ENCODE data around the gene BAIAP3. TPM values are rescaled to one million over a fixed set of nuclear protein-coding genes. Genes with fewer than 3 reads are reported as not detected.

BAIAP3 gene
- total and polyA plus RNA-seq, 2 donors = 0.63 to 2.7 TPM

DNA sequence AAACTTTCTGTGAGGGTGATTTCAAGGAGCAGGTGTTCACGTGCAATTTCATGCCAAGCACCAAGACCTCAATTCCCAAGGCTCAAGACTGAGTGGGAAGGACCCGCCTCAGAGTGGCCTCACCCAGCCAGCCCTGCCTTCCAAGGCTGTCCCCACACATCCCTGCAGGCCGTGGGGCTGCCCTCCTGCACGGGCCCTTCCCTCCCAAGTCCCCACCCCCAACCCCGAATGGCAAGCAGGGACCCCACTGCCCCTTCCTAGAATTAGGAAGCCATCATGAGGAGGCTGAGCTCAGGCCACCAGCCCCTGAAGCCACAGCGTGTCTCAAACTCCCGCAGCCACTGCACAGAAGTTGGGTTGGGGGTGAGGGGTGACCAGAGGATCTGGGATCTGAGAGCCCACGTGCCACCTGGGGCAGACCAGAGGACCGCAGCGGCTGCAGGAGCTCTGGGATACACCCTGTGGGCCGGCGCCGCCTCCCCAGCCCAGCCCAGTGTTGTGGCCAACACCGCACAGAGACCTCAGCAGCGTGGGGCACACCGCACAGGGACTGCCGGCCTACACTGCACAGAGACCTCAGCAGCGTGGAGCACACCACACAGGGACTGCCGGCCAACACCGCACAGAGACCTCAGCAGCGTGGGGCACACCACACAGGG is 39.0 kb downstream of the BAIAP3 start:
- Histone ChIP-seq H3K4me3 (ENCODE audit: low read depth, low read length) (no peak overlapping the region), H3K4me1 (ENCODE audit: insufficient read depth) (no peaks in the 10 kb centered on the region), H3K27ac (ENCODE audit: low read depth) (no peak overlapping the region), H3K36me3 (ENCODE audit: insufficient read depth) (no peaks in the 10 kb centered on the region)
- no peak for DNase-seq (ENCODE audit: extremely low spot score)
- WGBS = 95% methylated on average over 17 of the region's 21 CpGs

- no peaks in the 10 kb centered on the region for H3K36me3 ChIP-seq (ENCODE audit: insufficient read depth)
- H3K4me3 ChIP-seq (ENCODE audit: low read depth, low read length) = no peak overlapping the region
- 91% methylated on average over 46 of the region's 46 CpGs for WGBS
- DNase-seq (ENCODE audit: extremely low spot score) = no peak
- H3K4me1 ChIP-seq (ENCODE audit: insufficient read depth) = peaks cover 3% of the 10 kb centered on the region
- no peak overlapping the region for H3K27ac ChIP-seq (ENCODE audit: low read depth)
Measured at GRCh38 chr16:1374418-1375297, 41.2 kb downstream of the BAIAP3 start.

- no peak for DNase-seq (ENCODE audit: extremely low spot score)
- Histone ChIP-seq H3K36me3 (ENCODE audit: insufficient read depth) (no peaks in the 10 kb centered on the region), H3K27ac (ENCODE audit: low read depth) (no peak overlapping the region), H3K4me3 (ENCODE audit: low read depth, low read length) (no peak overlapping the region), H3K4me1 (ENCODE audit: insufficient read depth) (peaks cover 3% of the 10 kb centered on the region)
- WGBS = 93% methylated on average over 24 of the region's 24 CpGs
Measured at GRCh38 chr16:1375298-1375640, 41.8 kb downstream of the BAIAP3 start.

- no peak overlapping the region for H3K4me3 ChIP-seq (ENCODE audit: low read depth, low read length)
- H3K27ac ChIP-seq (ENCODE audit: low read depth) = no peak overlapping the region
- peaks cover 3% of the 10 kb centered on the region for H3K4me1 ChIP-seq (ENCODE audit: insufficient read depth)
- H3K36me3 ChIP-seq (ENCODE audit: insufficient read depth) = no peaks in the 10 kb centered on the region
- 90% methylated on average over 19 of the region's 19 CpGs for WGBS
- DNase-seq (ENCODE audit: extremely low spot score) = no peak
Measured at GRCh38 chr16:1375741-1376410, 42.4 kb downstream of the BAIAP3 start.

GRCh38 chr16:1377406-1378010 is 44.1 kb downstream of the BAIAP3 start:
- H3K4me1 ChIP-seq (ENCODE audit: insufficient read depth) = peaks cover 3% of the 10 kb centered on the region
- H3K36me3 ChIP-seq (ENCODE audit: insufficient read depth) = no peaks in the 10 kb centered on the region
- no peak overlapping the region for H3K4me3 ChIP-seq (ENCODE audit: low read depth, low read length)
- WGBS = 88% methylated on average over 10 of the region's 10 CpGs
- DNase-seq (ENCODE audit: extremely low spot score) = no peak
- H3K27ac ChIP-seq (ENCODE audit: low read depth) = no peak overlapping the region

DNA sequence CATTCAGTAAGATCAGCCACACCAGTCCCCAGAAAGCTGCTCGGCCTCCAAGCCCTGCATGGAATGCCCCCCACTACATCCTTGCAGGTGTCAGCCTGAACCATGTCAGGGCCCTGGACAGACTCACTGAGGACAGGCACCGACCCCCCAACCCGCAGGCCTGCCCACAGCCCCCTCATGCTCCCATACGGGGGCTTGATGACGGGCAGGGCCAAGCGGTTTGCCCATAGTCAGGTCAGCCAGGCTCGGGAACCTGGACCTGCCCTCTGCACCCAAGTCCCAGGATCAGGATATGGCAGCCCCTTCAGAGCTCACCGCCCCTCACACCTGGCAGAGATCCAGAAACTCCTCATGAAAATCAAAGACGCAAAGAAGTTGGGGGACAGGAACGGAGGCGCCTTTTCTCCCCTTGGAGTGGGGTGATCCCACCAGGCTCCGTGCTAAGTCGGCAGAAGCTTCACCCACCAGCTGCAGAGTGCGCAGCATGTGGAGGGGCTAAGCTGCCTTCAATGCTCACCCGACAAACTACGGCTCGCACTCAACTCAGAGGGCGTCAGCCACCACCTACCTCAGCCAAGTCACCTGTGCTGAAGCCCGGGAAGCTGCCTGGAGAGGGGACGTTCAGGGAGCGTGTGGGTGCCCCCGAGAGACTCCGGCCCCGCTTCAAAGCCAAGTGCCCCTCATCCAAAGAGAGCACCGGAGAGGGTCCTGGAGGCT is 44.8 kb downstream of the BAIAP3 start:
- H3K36me3 ChIP-seq (ENCODE audit: insufficient read depth) = peaks cover 1% of the 10 kb centered on the region
- peaks cover 3% of the 10 kb centered on the region for H3K4me1 ChIP-seq (ENCODE audit: insufficient read depth)
- no peak overlapping the region for H3K27ac ChIP-seq (ENCODE audit: low read depth)
- no peak overlapping the region for H3K4me3 ChIP-seq (ENCODE audit: low read depth, low read length)
- WGBS = 93% methylated on average over 25 of the region's 25 CpGs
- no peak for DNase-seq (ENCODE audit: extremely low spot score)

- H3K27ac ChIP-seq (ENCODE audit: low read depth) = peak overlapping the region; percentile 25
- WGBS = 10% methylated on average over 31 of the region's 31 CpGs
- peaks cover 4% of the 10 kb centered on the region for H3K36me3 ChIP-seq (ENCODE audit: insufficient read depth)
- no peak for DNase-seq (ENCODE audit: extremely low spot score)
- H3K4me1 ChIP-seq (ENCODE audit: insufficient read depth) = peaks cover 3% of the 10 kb centered on the region
- H3K4me3 ChIP-seq (ENCODE audit: low read depth, low read length) = peak overlapping the region; percentile 29
Measured at GRCh38 chr16:1378804-1379303, 45.4 kb downstream of the BAIAP3 start.

- peaks cover 3% of the 10 kb centered on the region for H3K4me1 ChIP-seq (ENCODE audit: insufficient read depth)
- H3K27ac ChIP-seq (ENCODE audit: low read depth) = no peak overlapping the region
- peaks cover 4% of the 10 kb centered on the region for H3K36me3 ChIP-seq (ENCODE audit: insufficient read depth)
- WGBS = 4% methylated on average over 95 of the region's 95 CpGs
- no peak for DNase-seq (ENCODE audit: extremely low spot score)
- peak overlapping the region; percentile 29 for H3K4me3 ChIP-seq (ENCODE audit: low read depth, low read length)
Measured at GRCh38 chr16:1379304-1380076, 46.0 kb downstream of the BAIAP3 start.

DNA sequence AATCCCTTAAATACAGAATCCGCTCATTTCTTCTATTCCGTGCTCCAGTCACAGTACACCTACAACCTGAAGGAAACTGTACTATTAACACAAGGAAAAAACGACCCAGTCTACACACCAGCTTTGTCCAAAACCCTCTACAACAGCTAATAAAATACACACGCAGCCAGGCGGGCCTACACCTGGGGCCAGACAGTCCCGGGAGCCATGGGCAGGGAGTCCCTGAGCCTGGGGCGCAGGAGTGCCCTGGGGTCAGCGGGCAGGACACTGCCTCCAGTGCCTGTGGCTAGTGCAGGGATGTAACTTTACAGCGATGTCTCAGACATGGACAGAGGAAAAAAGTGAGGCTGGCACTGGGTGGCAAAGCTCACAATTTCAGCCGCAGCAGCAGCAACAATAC is 46.8 kb downstream of the BAIAP3 start:
- Histone ChIP-seq H3K36me3 (ENCODE audit: insufficient read depth) (peaks cover 4% of the 10 kb centered on the region), H3K4me3 (ENCODE audit: low read depth, low read length) (no peak overlapping the region), H3K27ac (ENCODE audit: low read depth) (no peak overlapping the region), H3K4me1 (ENCODE audit: insufficient read depth) (peaks cover 3% of the 10 kb centered on the region)
- DNase-seq (ENCODE audit: extremely low spot score) = no peak
- WGBS = 84% methylated on average over 10 of the region's 10 CpGs

- no peak for DNase-seq (ENCODE audit: extremely low spot score)
- H3K4me1 ChIP-seq (ENCODE audit: insufficient read depth) = peaks cover 3% of the 10 kb centered on the region
- WGBS = 92% methylated on average over 9 of the region's 9 CpGs
- no peak overlapping the region for H3K27ac ChIP-seq (ENCODE audit: low read depth)
- H3K4me3 ChIP-seq (ENCODE audit: low read depth, low read length) = no peak overlapping the region
- H3K36me3 ChIP-seq (ENCODE audit: insufficient read depth) = peaks cover 4% of the 10 kb centered on the region
Measured at GRCh38 chr16:1381612-1382406, 48.4 kb downstream of the BAIAP3 start.

DNA sequence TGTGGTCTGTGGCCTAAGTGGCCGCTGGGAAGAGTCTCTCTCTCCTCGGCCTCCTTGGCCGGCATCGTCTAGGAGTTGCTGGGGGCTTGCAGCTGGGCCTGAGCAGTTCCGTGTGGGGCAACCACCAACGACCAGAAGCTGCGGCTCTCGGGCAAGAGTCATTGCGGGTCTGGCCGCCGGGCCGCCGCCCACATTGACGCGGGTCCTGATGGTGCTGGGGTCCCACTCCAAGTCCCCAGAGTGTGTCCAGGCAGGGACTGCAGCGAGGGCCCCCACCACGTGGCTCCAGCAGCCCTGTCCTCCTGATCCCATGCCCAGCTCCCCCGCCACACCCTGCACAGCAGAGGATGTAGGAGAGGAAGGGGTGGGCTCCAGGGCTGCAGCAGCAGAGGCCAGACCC is 50.1 kb downstream of the BAIAP3 start:
- no peak overlapping the region for H3K27ac ChIP-seq (ENCODE audit: low read depth)
- H3K4me3 ChIP-seq (ENCODE audit: low read depth, low read length) = no peak overlapping the region
- WGBS = 92% methylated on average over 18 of the region's 18 CpGs
- H3K4me1 ChIP-seq (ENCODE audit: insufficient read depth) = peaks cover 3% of the 10 kb centered on the region
- DNase-seq (ENCODE audit: extremely low spot score) = no peak
- peaks cover 4% of the 10 kb centered on the region for H3K36me3 ChIP-seq (ENCODE audit: insufficient read depth)

DNA sequence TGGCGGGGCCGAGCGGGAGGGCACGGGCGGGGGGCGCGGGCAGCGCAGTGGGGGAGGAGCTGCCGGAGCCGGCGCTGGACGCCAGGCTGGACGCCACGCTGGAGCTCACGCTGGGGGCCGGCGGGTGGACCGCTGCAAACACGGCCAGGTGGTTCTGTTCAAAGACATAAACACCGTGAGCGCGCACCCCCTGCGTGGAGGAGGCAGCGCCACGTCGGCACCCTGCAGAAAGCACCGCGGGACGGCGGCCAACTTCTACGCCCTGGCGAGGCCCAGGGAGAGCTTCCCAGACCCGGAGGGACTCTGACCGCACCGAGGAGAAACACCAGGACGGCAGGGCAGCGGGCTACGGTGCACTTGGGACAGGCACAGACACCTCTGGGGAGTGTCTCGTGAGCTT is 51.8 kb downstream of the BAIAP3 start:
- peaks cover 5% of the 10 kb centered on the region for H3K36me3 ChIP-seq (ENCODE audit: insufficient read depth)
- WGBS = 96% methylated on average over 39 of the region's 39 CpGs
- no peak overlapping the region for H3K27ac ChIP-seq (ENCODE audit: low read depth)
- no peaks in the 10 kb centered on the region for H3K4me1 ChIP-seq (ENCODE audit: insufficient read depth)
- DNase-seq (ENCODE audit: extremely low spot score) = no peak
- no peak overlapping the region for H3K4me3 ChIP-seq (ENCODE audit: low read depth, low read length)

Measured in urinary bladder (tissue), 4 donors.